ENCODE data around the gene ELAC1.

GRCh38 chr18:51009072-51009471 is 41.2 kb downstream of the ELAC1 start:
- TF ChIP-seq CTCF (IDR thresholded peaks at IDR 0.05; ENCODE audit: insufficient read depth, low read length, poor library complexity, severe bottlenecking) = no peak
- no peak for TF ChIP-seq EZH2phosphoT487 (conservative IDR thresholded peaks at IDR 0.05; ENCODE audit: low read length)

Data from SU-DHL-6 (cell line).